Measurements from ENCODE around the gene SLC34A2.

DNA sequence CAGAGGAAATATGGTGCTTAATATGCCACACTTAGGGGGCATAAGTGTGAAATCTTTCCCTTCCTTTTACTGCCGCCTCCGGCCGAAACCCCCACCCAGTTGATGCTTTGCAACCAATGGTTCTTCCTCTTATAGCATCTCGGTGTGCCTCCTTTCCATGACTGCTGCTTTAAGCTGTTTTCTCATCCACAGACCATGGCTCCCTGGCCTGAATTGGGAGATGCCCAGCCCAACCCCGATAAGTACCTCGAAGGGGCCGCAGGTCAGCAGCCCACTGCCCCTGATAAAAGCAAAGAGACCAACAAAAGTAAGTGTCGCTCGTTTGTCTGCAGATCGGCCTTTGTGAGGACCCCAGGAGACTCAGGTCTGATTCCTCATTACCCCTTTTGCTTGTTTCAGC, 6.7 kb downstream of the SLC34A2 start:
- TF ChIP-seq GATA3 (IDR thresholded peaks at IDR 0.05; ENCODE audit: low read depth, low read length) (no peak), GATA2 (IDR thresholded peaks at IDR 0.05; ENCODE audit: low read depth, low read length) (no peak)
